Fibroblast of villous mesenchyme (primary cell): ENCODE measurements around the gene GLT1D1. TPM values are rescaled to one million over a fixed set of nuclear protein-coding genes. Genes with fewer than 3 reads are reported as not detected.

Experiments used
- DNase-seq: peaks from one replicate; pipeline ENCODE4 v3.0.0-alpha.2; 2010; ENCODE audit warnings: low read depth
- H3K4me3 ChIP-seq: 2 replicates; pipeline ENCODE4 v1.5.1; 2011; ENCODE audit warnings: low read depth, mild to moderate bottlenecking, low read length
- CTCF ChIP-seq: IDR thresholded peaks from 2 replicates; pipeline ENCODE4 v1.5.1; 2012; ENCODE audit warnings: low read depth, mild to moderate bottlenecking, low read length; ENCODE audit not compliant: insufficient read depth
- total RNA-seq: library from RNA; depleted of rRNA; stranded (reverse); fragments of >200 nt; gene quantifications from 2 replicates; pipeline ENCODE4 v1.2.3, GENCODE V29; 2012

The GLT1D1 gene
- total RNA-seq, 1 donor = under 0.01 TPM

GRCh38 chr12:128810182-128811127 is 42.8 kb upstream of the GLT1D1 start:
- peak; percentile 11 for DNase-seq
- H3K4me3 ChIP-seq = no peak overlapping the region
- TF ChIP-seq CTCF = no peak

GRCh38 chr12:128811806-128812205 is 41.5 kb upstream of the GLT1D1 start:
- DNase-seq = no peak
- no peak for TF ChIP-seq CTCF
- no peak overlapping the region for H3K4me3 ChIP-seq

- TF ChIP-seq CTCF = no peak
- H3K4me3 ChIP-seq = no peak overlapping the region
- no peak for DNase-seq
Measured at GRCh38 chr12:128813392-128813791, 39.9 kb upstream of the GLT1D1 start.

DNA sequence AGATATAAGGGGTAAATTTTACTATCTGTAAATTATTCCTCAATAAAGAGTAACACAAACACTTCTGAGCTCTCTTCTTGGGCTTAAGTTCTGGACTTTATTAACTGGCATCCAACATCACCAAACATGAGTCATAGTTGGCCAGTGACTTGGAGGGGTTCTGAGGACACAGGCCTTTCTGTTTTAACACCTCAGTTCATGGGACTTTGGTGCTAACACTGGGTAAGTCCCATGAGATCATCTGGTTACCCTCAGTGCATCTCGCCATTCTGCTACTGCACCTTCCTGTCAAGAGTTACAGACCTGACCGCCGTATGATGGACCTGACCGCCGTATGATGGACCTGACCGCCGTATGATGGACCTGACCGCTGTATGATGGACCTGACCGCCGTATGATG is 39.4 kb upstream of the GLT1D1 start:
- H3K4me3 ChIP-seq = no peak overlapping the region
- DNase-seq = no peak
- no peak for TF ChIP-seq CTCF

- DNase-seq = no peak
- TF ChIP-seq CTCF = no peak
- no peak overlapping the region for H3K4me3 ChIP-seq
Measured at GRCh38 chr12:128814411-128815261, 38.6 kb upstream of the GLT1D1 start.

- H3K4me3 ChIP-seq = no peak overlapping the region
- no peak for TF ChIP-seq CTCF
- DNase-seq = no peak
Measured at GRCh38 chr12:128815779-128816642, 37.3 kb upstream of the GLT1D1 start.
